GM18873 (cell line): ENCODE results near the gene PCYT1B.

Source experiments
- ATAC-seq: cut with Tn5 transposase; IDR thresholded peaks from one replicate; pipeline ENCODE4 v1.9.1; 2021; ENCODE audit warnings: mild to moderate bottlenecking, moderate library complexity, moderate number of reproducible peaks; ENCODE audit not compliant: unreplicated experiment, low FRiP score

Gene PCYT1B

GRCh38 chrX:24536551-24536950, 110.6 kb downstream of the PCYT1B start:
- ATAC-seq: no peak

- no peak for ATAC-seq
Measured at GRCh38 chrX:24528605-24529004, 118.5 kb downstream of the PCYT1B start.

DNA sequence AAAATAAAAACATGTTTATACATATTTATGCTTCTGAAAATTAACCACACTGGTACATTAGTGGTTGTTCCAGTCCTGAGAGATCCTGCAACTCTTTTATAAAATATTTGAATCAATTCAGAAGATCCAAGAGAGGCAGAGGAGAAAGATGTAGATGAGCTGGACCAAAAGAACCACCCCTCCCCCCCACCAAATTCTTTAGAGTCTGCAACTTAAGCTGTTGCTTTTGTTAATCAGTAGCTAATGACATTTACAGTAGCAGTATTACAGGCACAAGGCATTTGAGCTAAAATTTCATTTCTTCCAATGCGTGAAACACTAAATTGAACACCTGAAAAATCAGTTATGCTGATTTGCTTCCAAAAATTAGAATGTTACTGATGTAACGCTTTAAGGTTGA, 120.5 kb downstream of the PCYT1B start:
- ATAC-seq: no peak

GRCh38 chrX:24525455-24525854, 121.7 kb downstream of the PCYT1B start:
- ATAC-seq: no peak

GRCh38 chrX:24520472-24520871, 126.7 kb downstream of the PCYT1B start:
- ATAC-seq: no peak

- ATAC-seq: no peak
Measured at GRCh38 chrX:24515447-24515846, 131.7 kb downstream of the PCYT1B start.

- ATAC-seq: peak; percentile 93
Measured at GRCh38 chrX:24513416-24513815, 133.7 kb downstream of the PCYT1B start.

DNA sequence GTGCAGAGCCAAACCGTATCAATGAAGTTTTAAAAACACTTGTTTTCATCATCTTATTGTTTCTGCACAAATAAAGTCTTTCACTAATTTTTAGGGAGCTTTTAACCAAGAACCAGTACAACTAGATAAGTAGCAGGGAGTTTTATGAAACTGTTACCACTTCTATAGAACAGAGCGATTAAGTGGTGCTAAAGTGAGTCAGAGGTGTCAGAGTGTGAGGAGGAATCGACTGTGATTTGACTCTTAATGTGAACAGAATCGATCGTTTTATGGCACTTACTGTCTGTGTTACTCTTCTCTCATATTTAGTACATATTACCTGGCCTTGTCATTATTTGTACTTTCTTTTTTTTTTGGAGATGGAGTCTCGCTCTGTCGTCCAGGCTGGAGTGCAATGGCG, 138.8 kb downstream of the PCYT1B start:
- no peak for ATAC-seq
